Cardiac muscle cell (in vitro differentiated cells and primary cell): ENCODE measurements around the gene MINDY4. TPM values are rescaled to one million over a fixed set of nuclear protein-coding genes. Genes with fewer than 3 reads are reported as not detected.

Experiments
- DNase-seq, 2 donors: peaks; one replicate each; pipeline versions ENCODE4 v3.0.0 to v3.0.0-alpha.2; 2010 to 2017; ENCODE audit warnings: low read depth in 1 of 2, low spot score in 1 of 2
- H3K27ac ChIP-seq: fragments of 200-600 bp; sonication (generic); 2 replicates; pipeline ENCODE4 v1.5.1; 2016
- H3K27me3 ChIP-seq: fragments of 200-600 bp; sonication (generic); 2 replicates; pipeline ENCODE4 v1.6.0; 2016; ENCODE audit warnings: control low read depth
- H3K36me3 ChIP-seq: fragments of 200-600 bp; sonication (generic); 2 replicates; pipeline ENCODE4 v1.5.1; 2016; ENCODE audit warnings: control low read depth
- H3K4me1 ChIP-seq: fragments of 200-600 bp; sonication (generic); 2 replicates; pipeline ENCODE4 v1.8.1; 2017; ENCODE audit warnings: low read depth, mild to moderate bottlenecking, mixed run types
- H3K4me3 ChIP-seq: fragments of 200-600 bp; sonication (generic); 2 replicates; pipeline ENCODE4 v1.5.1; 2016; ENCODE audit warnings: mild to moderate bottlenecking
- H3K9me3 ChIP-seq: fragments of 200-600 bp; sonication (generic); 2 replicates; pipeline ENCODE4 v1.5.1; 2017; ENCODE audit warnings: low read depth, mild to moderate bottlenecking, control low read depth
- CTCF ChIP-seq: IDR thresholded peaks from 2 replicates; pipeline ENCODE4 v1.5.1; 2012; ENCODE audit warnings: low read depth, mild to moderate bottlenecking, low read length
- polyA plus RNA-seq: library from polyadenylated mRNA; unstranded; fragments of >200 nt; fragmentation: Nextera tagmentation; extraction: Ambion mirVana; gene quantifications from 2 replicates; pipeline ENCODE4 v1.2.1, GENCODE V29; 2016
- total RNA-seq: library from RNA; depleted of rRNA; stranded (reverse); fragments of >200 nt; gene quantifications from 2 replicates; pipeline ENCODE4 v1.2.3, GENCODE V29; 2016

The MINDY4 gene
- total and polyA plus RNA-seq, 2 experiments from 2014 or later, result 2.7 to 7.5 TPM

GRCh38 chr7:30736291-30736690, 34.9 kb upstream of the MINDY4 start:
- TF ChIP-seq CTCF, result no peak
- no peak overlapping the region for H3K4me3 ChIP-seq
- DNase-seq, result no peak
- no peaks in the 10 kb centered on the region for H3K27me3 ChIP-seq
- no peaks in the 10 kb centered on the region for H3K4me1 ChIP-seq
- no peaks in the 10 kb centered on the region for H3K9me3 ChIP-seq
- no peak overlapping the region for H3K27ac ChIP-seq
- no peaks in the 10 kb centered on the region for H3K36me3 ChIP-seq

- Histone ChIP-seq H3K4me1 (no peaks in the 10 kb centered on the region), H3K4me3 (no peak overlapping the region)
- TF ChIP-seq CTCF, result no peak
Measured at GRCh38 chr7:30738026-30738915, 32.9 kb upstream of the MINDY4 start.

GRCh38 chr7:30739691-30740090, 31.5 kb upstream of the MINDY4 start:
- Histone ChIP-seq H3K4me3 (no peak overlapping the region), H3K27me3 (no peaks in the 10 kb centered on the region)
- TF ChIP-seq CTCF, result no peak

More at GRCh38 chr7:30738026-30738915, 32.9 kb upstream of the MINDY4 start:
- DNase-seq, result no peak
- H3K9me3 ChIP-seq, result no peaks in the 10 kb centered on the region
- no peaks in the 10 kb centered on the region for H3K36me3 ChIP-seq
- no peak overlapping the region for H3K27ac ChIP-seq
- no peaks in the 10 kb centered on the region for H3K27me3 ChIP-seq

GRCh38 chr7:30740417-30741181, 30.6 kb upstream of the MINDY4 start:
- peak; percentile 71 to 81 for DNase-seq
- TF ChIP-seq CTCF, result peak; percentile 99
- Histone ChIP-seq H3K4me1 (no peaks in the 10 kb centered on the region), H3K4me3 (no peak overlapping the region), H3K9me3 (no peaks in the 10 kb centered on the region), H3K27me3 (no peaks in the 10 kb centered on the region), H3K36me3 (no peaks in the 10 kb centered on the region), H3K27ac (no peak overlapping the region)

More at GRCh38 chr7:30739691-30740090, 31.5 kb upstream of the MINDY4 start:
- Histone ChIP-seq H3K27ac (no peak overlapping the region), H3K36me3 (no peaks in the 10 kb centered on the region), H3K4me1 (no peaks in the 10 kb centered on the region), H3K9me3 (no peaks in the 10 kb centered on the region)
- DNase-seq, result no peak

GRCh38 chr7:30741289-30741688, 29.9 kb upstream of the MINDY4 start:
- Histone ChIP-seq H3K27ac (no peak overlapping the region), H3K27me3 (no peaks in the 10 kb centered on the region), H3K9me3 (no peaks in the 10 kb centered on the region), H3K4me3 (no peak overlapping the region), H3K36me3 (no peaks in the 10 kb centered on the region), H3K4me1 (no peaks in the 10 kb centered on the region)
- TF ChIP-seq CTCF, result no peak
- DNase-seq, result no peak
